HG02943 (cell line): ENCODE data around the gene CLEC3B.
A peak's percentile ranks its signal among the peaks of the same experiment; 100 is the strongest.
"Not testable (repeated sequence)": the region's sequence is repeated elsewhere in the genome, so short reads cannot be mapped to it uniquely, and the experiment has no call there.

ENCODE experiments used
- ATAC-seq: cut with Tn5 transposase; IDR thresholded peaks from one replicate; pipeline ENCODE4 v1.9.1; 2021; ENCODE audit warnings: mild to moderate bottlenecking, low read depth, moderate library complexity; ENCODE audit not compliant: unreplicated experiment

CLEC3B gene

GRCh38 chr3:45033791-45034190 is 7.7 kb downstream of the CLEC3B start:
- ATAC-seq: no peak

DNA sequence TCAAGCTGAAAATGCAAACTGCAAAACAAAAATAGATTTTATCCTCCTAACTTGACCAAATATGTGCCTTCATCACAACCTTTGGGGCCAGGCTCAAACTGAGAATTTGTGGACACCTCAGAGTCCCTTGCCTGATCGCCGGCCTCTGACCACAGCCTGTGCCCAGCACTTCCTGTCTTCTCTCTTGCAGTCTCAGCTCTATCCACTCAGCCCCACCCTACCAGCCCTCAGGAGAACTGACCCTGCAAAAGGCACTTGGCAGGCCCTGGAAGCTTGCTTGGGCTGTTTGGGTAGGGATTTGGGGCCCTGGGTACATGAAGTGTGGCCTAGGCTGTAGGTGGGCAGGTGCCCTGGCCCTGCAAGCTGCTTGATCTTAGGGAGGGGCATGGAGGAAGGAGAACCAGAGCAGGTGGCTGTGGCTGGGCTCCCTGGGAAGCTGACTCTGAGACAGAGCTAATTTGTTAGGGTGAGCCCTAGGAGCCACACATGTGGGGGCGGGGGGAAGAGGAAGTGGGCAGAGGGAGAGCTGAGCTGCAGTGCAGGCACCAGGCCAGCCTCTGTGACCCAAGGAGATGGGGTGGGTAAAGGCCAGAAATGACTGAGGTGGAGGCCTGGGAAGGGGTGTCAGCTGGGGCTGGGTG is 8.6 kb downstream of the CLEC3B start:
- no peak for ATAC-seq

DNA sequence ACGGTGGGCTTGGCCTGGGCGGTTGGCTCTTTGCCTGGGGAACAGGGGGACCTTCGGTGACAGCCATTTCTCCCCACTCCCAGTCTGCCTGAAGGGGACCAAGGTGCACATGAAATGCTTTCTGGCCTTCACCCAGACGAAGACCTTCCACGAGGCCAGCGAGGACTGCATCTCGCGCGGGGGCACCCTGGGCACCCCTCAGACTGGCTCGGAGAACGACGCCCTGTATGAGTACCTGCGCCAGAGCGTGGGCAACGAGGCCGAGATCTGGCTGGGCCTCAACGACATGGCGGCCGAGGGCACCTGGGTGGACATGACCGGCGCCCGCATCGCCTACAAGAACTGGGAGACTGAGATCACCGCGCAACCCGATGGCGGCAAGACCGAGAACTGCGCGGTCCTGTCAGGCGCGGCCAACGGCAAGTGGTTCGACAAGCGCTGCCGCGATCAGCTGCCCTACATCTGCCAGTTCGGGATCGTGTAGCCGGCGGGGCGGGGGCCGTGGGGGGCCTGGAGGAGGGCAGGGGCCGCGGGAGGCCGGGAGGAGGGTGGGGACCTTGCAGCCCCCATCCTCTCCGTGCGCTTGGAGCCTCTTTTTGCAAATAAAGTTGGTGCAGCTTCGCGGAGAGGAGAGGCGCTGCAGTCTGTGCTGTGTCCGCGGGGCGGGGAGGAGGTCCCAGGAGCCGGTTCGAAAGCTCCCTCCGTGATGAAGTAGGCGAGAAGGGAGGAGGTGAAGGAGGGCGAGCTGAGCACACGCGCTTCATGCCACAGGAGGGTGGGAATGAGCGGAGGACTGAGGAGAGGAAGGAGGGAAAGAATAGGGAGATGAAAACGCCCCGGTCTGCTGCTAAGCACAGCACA is 9.6 kb downstream of the CLEC3B start:
- ATAC-seq: no peak

GRCh38 chr3:45037720-45038455 is 11.8 kb downstream of the CLEC3B start:
- ATAC-seq: peak; percentile 47

GRCh38 chr3:45041666-45042065 is 15.6 kb downstream of the CLEC3B start:
- no peak for ATAC-seq

DNA sequence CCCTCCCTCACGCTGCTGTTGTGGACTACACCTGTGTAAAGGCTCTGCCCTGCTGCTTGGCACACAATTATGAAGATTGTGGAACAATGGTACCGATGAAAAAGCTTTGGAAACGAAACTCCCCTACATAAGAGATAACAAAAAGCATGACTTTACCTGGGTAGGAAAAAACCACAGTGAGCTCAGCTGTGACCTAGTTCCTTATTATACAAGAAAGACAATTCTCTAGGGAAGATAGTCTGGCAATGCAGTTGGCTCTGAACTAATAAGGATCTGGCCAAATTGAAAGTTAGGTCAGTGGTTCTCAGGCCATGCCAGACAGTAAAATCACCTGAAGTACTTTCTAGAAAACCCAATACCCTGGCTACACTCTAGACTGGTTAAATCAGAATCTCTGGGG is 16.1 kb downstream of the CLEC3B start:
- ATAC-seq: no peak

DNA sequence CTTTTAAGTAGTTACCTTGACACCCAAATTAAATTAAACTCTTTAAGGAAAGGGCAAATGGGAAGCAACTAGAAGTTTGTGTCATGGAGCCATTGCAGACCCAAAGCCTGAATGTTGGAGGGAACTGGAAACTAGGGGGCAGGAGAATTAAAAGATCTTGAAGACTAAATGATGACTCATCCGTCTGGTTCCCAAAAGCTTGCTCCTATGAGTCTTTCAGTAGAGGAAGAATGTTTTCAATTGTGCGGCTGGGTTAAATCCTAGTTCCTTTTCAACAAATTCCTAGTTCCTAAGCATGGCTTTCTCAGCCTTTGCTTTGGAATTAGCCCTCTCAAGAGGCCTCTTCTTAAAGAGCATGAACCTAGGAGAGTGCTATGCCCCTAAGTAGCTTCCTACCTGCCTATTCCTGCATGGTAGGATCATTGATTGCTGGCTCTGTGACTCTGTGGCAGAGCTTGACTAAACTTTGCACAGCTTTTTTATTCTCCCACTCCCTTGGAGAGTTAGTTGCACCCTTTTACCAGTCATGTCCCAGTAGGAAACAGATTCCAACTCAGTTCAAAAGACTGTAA is 17.7 kb downstream of the CLEC3B start:
- no peak for ATAC-seq

- no peak for ATAC-seq
These were observed 22.1 kb downstream of the CLEC3B start for GRCh38 chr3:45048244-45048643.

DNA sequence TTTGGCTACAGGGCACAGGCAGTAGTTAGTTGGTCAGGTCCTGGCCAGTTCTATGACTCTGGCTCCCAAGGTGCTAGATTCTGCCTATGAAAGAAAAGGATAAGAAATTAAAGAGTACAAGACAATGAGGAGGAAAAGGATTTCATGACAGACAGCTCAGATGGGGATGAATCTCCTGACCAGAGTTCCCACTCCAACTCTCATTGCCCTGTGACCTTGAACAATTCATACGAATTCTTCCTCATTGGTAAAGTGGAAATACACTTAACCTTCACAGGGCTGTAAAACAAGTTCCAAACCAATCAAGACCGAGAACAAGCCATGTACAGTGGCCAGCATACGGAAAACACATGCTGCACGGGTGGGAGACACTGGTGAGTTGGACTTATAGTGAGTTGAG is 23.7 kb downstream of the CLEC3B start:
- no peak for ATAC-seq

DNA sequence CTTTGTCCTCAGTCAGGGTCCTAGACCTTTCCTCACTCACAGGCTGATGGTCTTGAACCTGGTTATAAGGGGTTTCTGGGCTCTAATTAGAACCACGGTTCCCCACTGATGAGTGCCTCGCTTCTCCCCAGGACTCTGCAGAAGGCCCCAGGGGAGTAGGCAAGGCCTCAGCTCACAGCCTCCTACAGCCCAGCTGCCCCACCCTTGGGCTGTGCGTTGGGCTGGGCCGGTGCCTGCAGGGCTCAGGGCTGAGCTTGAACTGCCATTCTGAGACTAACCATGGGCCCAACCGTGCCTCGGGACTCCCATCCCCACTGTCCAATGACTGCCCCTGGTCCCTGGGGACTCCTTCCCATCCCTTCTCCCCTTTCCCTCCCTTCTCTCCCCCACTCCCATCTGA is 25.6 kb downstream of the CLEC3B start:
- ATAC-seq: no peak

DNA sequence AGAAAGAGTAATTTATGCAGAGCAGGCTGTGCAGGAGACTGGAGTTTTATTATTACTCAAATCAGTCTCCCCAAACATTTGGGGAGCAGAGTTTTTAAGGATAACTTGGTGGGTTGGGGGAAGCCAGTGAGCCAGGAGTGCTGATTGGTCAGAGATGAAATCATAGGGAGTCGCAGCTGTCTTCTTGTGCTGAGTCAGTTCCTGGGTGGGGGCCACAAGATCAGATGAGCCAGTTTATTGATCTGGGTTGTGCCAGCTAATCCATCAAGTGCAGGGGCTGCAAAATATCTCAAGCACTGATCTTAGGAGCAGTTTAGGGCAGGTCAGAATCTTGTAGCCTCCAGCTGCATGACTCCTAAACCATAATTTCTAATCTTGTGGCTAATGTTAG is 27.7 kb downstream of the CLEC3B start:
- not testable (repeated sequence) for ATAC-seq

- ATAC-seq: no peak
These were observed 28.2 kb downstream of the CLEC3B start for GRCh38 chr3:45054196-45054857.

- ATAC-seq: no peak
These were observed 28.9 kb downstream of the CLEC3B start for GRCh38 chr3:45055032-45055410.

- no peak for ATAC-seq
These were observed 29.5 kb downstream of the CLEC3B start for GRCh38 chr3:45055411-45056143.

GRCh38 chr3:45056608-45057301 is 30.7 kb downstream of the CLEC3B start:
- no peak for ATAC-seq

GRCh38 chr3:45057557-45057956 is 31.5 kb downstream of the CLEC3B start:
- no peak for ATAC-seq

GRCh38 chr3:45059132-45059531 is 33.0 kb downstream of the CLEC3B start:
- no peak for ATAC-seq

- ATAC-seq: no peak
These were observed 34.2 kb downstream of the CLEC3B start for GRCh38 chr3:45060165-45060892.

DNA sequence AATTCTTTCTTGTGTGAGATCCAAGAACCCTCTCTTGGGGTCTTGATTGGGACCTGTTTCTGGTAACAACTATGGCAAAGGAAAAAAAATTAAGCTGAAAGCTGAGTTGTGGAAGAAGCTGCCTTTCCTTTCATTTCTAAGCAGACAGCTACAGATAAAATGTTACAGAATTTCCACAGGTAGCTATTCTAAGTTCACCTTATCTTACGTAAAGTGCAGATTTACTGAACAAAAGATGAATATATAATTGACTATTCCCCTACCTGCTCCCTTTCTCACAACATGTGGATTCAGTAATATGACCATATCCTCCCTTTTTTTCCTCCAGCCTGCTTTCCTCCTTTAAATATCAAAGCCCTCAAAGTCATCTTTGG is 36.6 kb downstream of the CLEC3B start:
- ATAC-seq: no peak
